Inflammatory macrophage (primary cell): Measurements from ENCODE around the gene PRSS1.
"Not testable (repeated sequence)": the region's sequence is repeated elsewhere in the genome, so short reads cannot be mapped to it uniquely, and the experiment has no call there.

Source experiments
- DNase-seq, 2 donors: peaks; one replicate each; pipeline ENCODE4 v3.0.0-alpha.2; 2020 to 2022

Gene PRSS1

GRCh38 chr7:142748410-142748809, 862 bp upstream of the PRSS1 start:
- not testable (repeated sequence) for DNase-seq

- DNase-seq, result no peak
Measured at GRCh38 chr7:142750321-142750938, 1.2 kb downstream of the PRSS1 start.

GRCh38 chr7:142751526-142752175, 2.4 kb downstream of the PRSS1 start:
- not testable (repeated sequence) for DNase-seq

- DNase-seq, result no peak
Measured at GRCh38 chr7:142752376-142753225, 3.3 kb downstream of the PRSS1 start.

GRCh38 chr7:142753366-142753765, 4.1 kb downstream of the PRSS1 start:
- no peak for DNase-seq

GRCh38 chr7:142753925-142754491, 4.7 kb downstream of the PRSS1 start:
- DNase-seq, result not testable (repeated sequence)

- DNase-seq, result no peak
Measured at GRCh38 chr7:142754681-142755575, 5.7 kb downstream of the PRSS1 start.

- DNase-seq, result not testable (repeated sequence)
Measured at GRCh38 chr7:142758312-142758711, 9.0 kb downstream of the PRSS1 start.

- DNase-seq, result no peak
Measured at GRCh38 chr7:142759433-142759832, 10.2 kb downstream of the PRSS1 start.

DNA sequence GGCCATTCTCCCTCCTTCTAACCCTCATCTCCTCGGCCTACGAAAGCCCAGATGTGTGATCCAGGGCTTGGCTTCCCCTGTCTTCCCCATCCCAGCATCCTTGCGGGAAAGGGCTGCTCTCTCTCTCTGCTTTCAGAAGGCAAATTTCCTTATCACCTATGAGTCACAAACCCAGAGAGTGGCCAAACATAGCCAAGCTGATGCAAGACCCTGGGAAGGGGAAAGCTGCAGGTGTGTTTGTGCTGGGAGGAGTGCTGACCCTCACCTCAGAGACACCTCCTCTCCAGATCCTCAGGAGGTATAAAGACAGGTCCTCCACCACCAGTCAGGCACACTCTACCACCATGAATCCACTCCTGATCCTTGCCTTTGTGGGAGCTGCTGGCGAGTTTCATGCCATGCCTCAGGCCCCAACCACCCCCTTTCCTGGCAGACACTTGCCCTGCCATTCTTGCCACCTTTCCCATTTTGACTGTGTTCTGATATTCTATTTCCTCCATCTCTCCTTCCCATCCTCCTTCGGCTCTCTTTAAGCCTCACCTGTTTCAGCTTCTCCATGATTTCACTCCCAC, 10.9 kb downstream of the PRSS1 start:
- no peak for DNase-seq

GRCh38 chr7:142761606-142762005, 12.3 kb downstream of the PRSS1 start:
- DNase-seq, result not testable (repeated sequence)

GRCh38 chr7:142762104-142762503, 12.8 kb downstream of the PRSS1 start:
- no peak for DNase-seq

GRCh38 chr7:142767451-142767850, 18.2 kb downstream of the PRSS1 start:
- no peak for DNase-seq

DNA sequence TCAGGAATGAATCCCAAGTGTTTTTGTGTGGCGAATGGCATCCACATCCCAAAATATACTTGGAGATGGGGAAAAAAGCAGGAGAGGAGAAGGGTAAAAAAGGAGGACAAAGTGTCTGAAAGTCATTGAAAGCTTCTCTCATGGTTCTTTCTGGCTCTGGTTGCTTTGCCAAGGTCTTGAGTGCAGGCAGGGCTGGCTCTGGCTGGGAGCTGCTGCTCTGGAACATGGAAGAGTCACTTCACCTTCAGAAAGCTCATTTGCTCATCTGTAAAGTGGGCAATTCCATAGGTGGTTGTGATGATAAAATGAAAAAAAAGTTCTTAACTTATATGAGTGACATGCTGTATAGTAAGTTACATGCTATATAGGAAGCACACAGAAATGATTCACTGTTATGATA, 18.6 kb downstream of the PRSS1 start:
- no peak for DNase-seq

DNA sequence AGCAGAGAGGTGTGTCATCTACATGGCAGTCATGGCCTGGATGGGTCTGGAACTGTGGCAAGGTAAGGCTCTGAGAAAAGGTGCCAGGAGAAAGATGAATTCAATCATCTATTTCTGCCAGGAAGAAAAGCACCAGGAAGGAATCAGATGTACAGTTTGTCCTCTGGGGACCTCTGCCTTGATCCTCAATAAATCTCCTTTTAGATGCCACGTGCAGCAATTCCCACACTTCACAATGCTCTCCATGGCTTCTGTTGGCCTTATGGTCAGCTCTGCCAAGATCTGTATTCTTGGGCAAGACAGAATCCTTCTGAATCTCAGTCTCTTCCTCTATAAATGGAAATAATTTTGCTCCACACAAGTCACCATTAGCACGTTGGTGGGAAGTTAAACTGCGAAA, 19.6 kb downstream of the PRSS1 start:
- DNase-seq, result not testable (repeated sequence)

GRCh38 chr7:142770661-142771352, 21.5 kb downstream of the PRSS1 start, which contains the start of gene PRSS2:
Gene PRSS2 (plus strand): TSS chr7:142770970. CDS start chr7:142770983, 13 bp downstream.
- no peak for DNase-seq

DNA sequence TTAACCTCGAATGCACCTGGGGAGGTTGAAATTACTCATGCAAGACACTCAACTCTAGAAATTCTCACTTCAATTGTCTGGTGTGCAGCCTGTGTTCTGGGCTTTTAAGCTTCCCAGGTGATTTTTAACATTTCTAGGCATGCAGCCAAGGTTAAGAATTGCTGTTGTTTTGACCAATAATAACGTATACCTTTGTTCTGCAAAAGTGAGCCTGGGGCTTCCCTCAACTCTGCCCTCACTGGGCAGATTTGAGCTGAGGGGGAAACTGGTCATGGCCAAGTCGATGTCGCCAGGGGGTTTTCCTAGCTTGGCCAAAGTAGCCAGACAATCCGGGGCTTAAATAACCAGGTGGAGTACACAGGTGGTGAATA, 22.1 kb downstream of the PRSS1 start:
- no peak for DNase-seq

DNA sequence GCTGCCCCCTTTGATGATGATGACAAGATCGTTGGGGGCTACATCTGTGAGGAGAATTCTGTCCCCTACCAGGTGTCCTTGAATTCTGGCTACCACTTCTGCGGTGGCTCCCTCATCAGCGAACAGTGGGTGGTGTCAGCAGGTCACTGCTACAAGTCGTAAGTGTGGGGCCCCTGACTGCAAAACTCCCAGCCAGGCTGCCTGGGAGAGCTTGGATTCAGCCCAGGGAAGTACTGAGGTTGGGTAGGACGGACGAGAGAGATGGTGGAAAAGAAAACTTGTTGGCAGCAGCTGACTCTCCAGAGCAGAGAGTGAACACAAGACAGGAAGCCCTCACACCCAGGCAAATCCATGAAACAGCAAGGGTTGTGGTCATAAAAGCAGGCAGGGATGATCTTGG, 22.8 kb downstream of the PRSS1 start:
- DNase-seq, result no peak

DNA sequence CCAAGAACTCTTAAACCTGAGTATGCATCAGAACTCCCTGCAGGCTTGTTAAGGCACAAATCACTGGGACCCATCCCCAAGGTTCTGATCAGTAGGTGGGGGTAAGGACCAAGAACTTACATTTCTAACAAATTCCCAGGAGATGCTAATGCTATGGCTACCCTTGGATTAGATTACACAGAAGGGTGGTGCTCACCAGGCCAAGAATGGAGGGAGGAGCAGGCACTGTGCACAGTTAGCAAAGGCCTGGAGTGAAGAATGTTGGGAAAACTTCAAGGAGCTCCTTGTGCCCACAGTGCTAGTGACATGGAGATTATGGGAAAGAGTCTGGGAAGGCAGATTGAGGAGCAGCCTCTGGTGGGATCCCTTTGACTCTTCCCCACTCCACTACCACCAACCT, 23.4 kb downstream of the PRSS1 start:
- DNase-seq, result no peak

- DNase-seq, result no peak
Measured at GRCh38 chr7:142773230-142773629, 24.0 kb downstream of the PRSS1 start.
